IMR-90 (cell line): ENCODE results near the gene CMTM5. TPM values are rescaled to one million over a fixed set of nuclear protein-coding genes. Genes with fewer than 3 reads are reported as not detected.

Experiments used
- ATAC-seq: fragments of 200-7000 bp; cut with Tn5 transposase; 2 replicates; pipeline ENCODE4 v1.9.1; 2020; ENCODE audit warnings: low read depth, mild to moderate bottlenecking, moderate library complexity
- BruUV-seq: library from RNA; stranded (reverse); fragments of 400-500 nt; replicated peaks from 2 replicates; lab custom pipeline; 2021; lab: Mats Ljungman, UMichigan
- CTCF ChIA-PET: fragments of 300-600 bp; formaldehyde crosslinking; extraction: SDS; loops from one replicate; lab custom pipeline; 2021; ENCODE audit warnings: antibody characterized with exemption; lab: Yijun Ruan, JAX
- POLR2A ChIA-PET: fragments of 300-600 bp; sonication (Branson Sonifier 250); formaldehyde crosslinking; loops from one replicate; lab custom pipeline; 2022; ENCODE audit warnings: antibody characterized with exemption; ENCODE audit not compliant: unreplicated experiment; lab: Charles Lee
- DNase-seq: peaks from one replicate; pipeline ENCODE4 v3.0.0; 2013
- H2AFZ ChIP-seq: replicated peaks from 2 replicates; pipeline ENCODE3; 2013; ENCODE audit warnings: low read length, mild to moderate bottlenecking; ENCODE audit not compliant: poor library complexity
- H2AK5ac ChIP-seq: 2 replicates; pipeline ENCODE4 v1.6.1; 2013; ENCODE audit warnings: low read depth, low read length, inconsistent platforms
- H2AK9ac ChIP-seq: replicated peaks from 2 replicates; pipeline ENCODE3; 2013; ENCODE audit warnings: mild to moderate bottlenecking, low read depth, low read length, moderate library complexity; ENCODE audit not compliant: poor library complexity
- H2BK120ac ChIP-seq: 2 replicates; pipeline ENCODE4 v1.6.1; 2013; ENCODE audit warnings: low read depth, low read length, inconsistent platforms
- H2BK15ac ChIP-seq: 3 replicates; pipeline ENCODE4 v1.6.1; 2013; ENCODE audit warnings: low read depth, low read length, inconsistent platforms
- H2BK20ac ChIP-seq: 2 replicates; pipeline ENCODE4 v1.6.1; 2013; ENCODE audit warnings: low read depth, mild to moderate bottlenecking, inconsistent platforms, low read length, moderate library complexity
- H2BK5ac ChIP-seq: 2 replicates; pipeline ENCODE4 v1.6.1; 2013; ENCODE audit warnings: mild to moderate bottlenecking, low read depth, low read length, inconsistent platforms; ENCODE audit not compliant: poor library complexity, severe bottlenecking
- H3K14ac ChIP-seq: replicated peaks from 2 replicates; pipeline ENCODE4 v1.6.1; 2013; ENCODE audit warnings: low read depth, low read length, inconsistent platforms
- H3K18ac ChIP-seq: 2 replicates; pipeline ENCODE4 v1.6.1; 2013; ENCODE audit warnings: low read depth, low read length, control low read depth
- H3K23ac ChIP-seq: 2 replicates; pipeline ENCODE4 v1.6.1; 2013; ENCODE audit warnings: low read depth, low read length, inconsistent platforms
- H3K27ac ChIP-seq: 2 replicates; pipeline ENCODE4 v1.5.1; 2013; ENCODE audit warnings: mild to moderate bottlenecking, control low read depth, low read length; ENCODE audit not compliant: insufficient read depth
- H3K27me3 ChIP-seq: 2 replicates; pipeline ENCODE4 v1.6.1; 2013; ENCODE audit warnings: low read length; ENCODE audit not compliant: control insufficient read depth, insufficient read depth
- H3K36me3 ChIP-seq: 2 replicates; pipeline ENCODE4 v1.6.1; 2013; ENCODE audit warnings: low read length, mixed read lengths; ENCODE audit not compliant: control insufficient read depth, insufficient read depth
- H3K4ac ChIP-seq: 2 replicates; pipeline ENCODE4 v1.6.1; 2013; ENCODE audit warnings: low read depth, low read length, inconsistent platforms
- H3K4me1 ChIP-seq: 2 replicates; pipeline ENCODE4 v1.6.1; 2013; ENCODE audit warnings: low read length, mixed read lengths; ENCODE audit not compliant: control insufficient read depth, insufficient read depth
- H3K4me2 ChIP-seq: 2 replicates; pipeline ENCODE4 v1.6.1; 2013; ENCODE audit warnings: low read depth, mild to moderate bottlenecking, control low read depth, low read length, moderate library complexity
- H3K4me3 ChIP-seq: 2 replicates; pipeline ENCODE4 v1.5.1; 2013; ENCODE audit warnings: low read depth, mild to moderate bottlenecking, control low read depth, low read length, moderate library complexity; ENCODE audit not compliant: insufficient read depth
- H3K56ac ChIP-seq: 2 replicates; pipeline ENCODE4 v1.6.1; 2013; ENCODE audit warnings: low read length, inconsistent platforms; ENCODE audit not compliant: insufficient read depth; ENCODE audit errors: extremely low read depth
- H3K79me1 ChIP-seq, 2 experiments: 2 replicates each; pipeline ENCODE4 v1.6.1; 2013; ENCODE audit warnings: low read length in 2 of 2, inconsistent platforms in 1 of 2, low read depth in 1 of 2
- H3K9ac ChIP-seq: 2 replicates; pipeline ENCODE4 v1.6.1; 2013; ENCODE audit warnings: low read depth, low read length, control low read depth
- H3K9me1 ChIP-seq: 2 replicates; pipeline ENCODE4 v1.6.1; 2013; ENCODE audit warnings: low read length, inconsistent platforms; ENCODE audit not compliant: insufficient read depth
- H3K9me3 ChIP-seq: 2 replicates; pipeline ENCODE4 v1.6.1; 2013; ENCODE audit warnings: low read length; ENCODE audit not compliant: control insufficient read depth, insufficient read depth
- H4K20me1 ChIP-seq: 2 replicates; pipeline ENCODE4 v1.6.1; 2013; ENCODE audit warnings: low read length, inconsistent platforms; ENCODE audit not compliant: insufficient read depth
- H4K5ac ChIP-seq: 2 replicates; pipeline ENCODE4 v1.6.1; 2013; ENCODE audit warnings: mild to moderate bottlenecking, low read depth, low read length, control low read depth
- H4K8ac ChIP-seq, 2 experiments: 2 replicates each; pipeline ENCODE4 v1.6.1; 2013; ENCODE audit warnings: low read depth in 2 of 2, low read length in 2 of 2, control low read depth in 1 of 2, inconsistent platforms in 1 of 2
- H4K91ac ChIP-seq: 2 replicates; pipeline ENCODE4 v1.6.1; 2013; ENCODE audit warnings: low read depth, low read length, inconsistent platforms; ENCODE audit not compliant: insufficient read depth
- BHLHE40 ChIP-seq: fragments of 150-350 bp; IDR thresholded peaks from 2 replicates; pipeline ENCODE4 v1.6.1; 2016; ENCODE audit warnings: mild to moderate bottlenecking, low read depth, low read length
- MAFK ChIP-seq: IDR thresholded peaks from 2 replicates; pipeline ENCODE4 v1.6.1; 2012; ENCODE audit warnings: low read depth, low read length, improper control_type of control experiment
- MXI1 ChIP-seq: IDR thresholded peaks from 2 replicates; pipeline ENCODE4 v1.6.1; 2012; ENCODE audit warnings: low read depth, mild to moderate bottlenecking, low read length, moderate library complexity, borderline replicate concordance
- POLR2A ChIP-seq: IDR thresholded peaks from 2 replicates; pipeline ENCODE4 v1.6.1; 2012; ENCODE audit warnings: mild to moderate bottlenecking, low read depth, low read length
- RAD21 ChIP-seq: IDR thresholded peaks from 2 replicates; pipeline ENCODE4 v1.6.1; 2012; ENCODE audit warnings: low read length, improper control_type of control experiment
- RCOR1 ChIP-seq: IDR thresholded peaks from 2 replicates; pipeline ENCODE4 v1.6.1; 2012; ENCODE audit warnings: mild to moderate bottlenecking, low read length, improper control_type of control experiment; ENCODE audit not compliant: insufficient replicate concordance
- RFX5 ChIP-seq: IDR thresholded peaks from 2 replicates; pipeline ENCODE4 v1.8.0; 2012; ENCODE audit warnings: low read depth, mild to moderate bottlenecking, low read length, moderate library complexity
- WGBS, 2 experiments: methylation state at CpG; one replicate each; pipeline versions ENCODE4 v1.1.5 to v1.1.7; 2013; ENCODE audit warnings: missing lambda C conversion rate in 2 of 2; ENCODE audit not compliant: insufficient read length in 1 of 2; ENCODE audit errors: extremely low coverage in 2 of 2; 5-methylcytosine and 5-hydroxymethylcytosine counted together
- dilution Hi-C: fragments of 300-500 bp; cut with HindIII; formaldehyde crosslinking; loops from one replicate; pipeline ENCODE4 v1.14.3; 2018; ENCODE audit warnings: low sequenced_read_pairs; ENCODE audit not compliant: unreplicated experiment
- in situ Hi-C: fragments of 300-500 bp; cut with MboI; formaldehyde crosslinking; loops from 3 replicates; pipeline ENCODE4 v1.14.3; 2019; ENCODE audit warnings: low sequenced_read_pairs, inconsistent platforms, mixed read lengths
- intact Hi-C: fragments of 100-400 bp; cut with micrococcal nuclease; formaldehyde crosslinking; loops from 2 replicates; pipeline ENCODE4 v1.10.0; 2022
- polyA plus RNA-seq, 3 experiments: library from polyadenylated mRNA; depleted of rRNA; stranded (reverse); fragments of >200 nt; gene quantifications; 2 replicates each; pipeline ENCODE4 v1.2.3, GENCODE V29; 2012; ENCODE audit warnings: low replicate concordance in 1 of 3
- total RNA-seq: library from RNA; depleted of rRNA; stranded (reverse); fragments of >200 nt; gene quantifications from 2 replicates; pipeline ENCODE4 v1.2.3, GENCODE V29; 2012
- TF ChIP-seq, protein P1 (sequence below): conservative IDR thresholded peaks from 2 replicates; pipeline ENCODE4 v1.5.1; 2012; ENCODE audit warnings: mild to moderate bottlenecking, low read depth, low read length, improper control_type of control experiment
- TF ChIP-seq, protein P2 (sequence below): fragments of 150-350 bp; IDR thresholded peaks from 2 replicates; pipeline ENCODE4 v1.6.1; 2016; ENCODE audit warnings: low read depth, mild to moderate bottlenecking, low read length, moderate library complexity, borderline replicate concordance

CMTM5 gene
- total and polyA plus RNA-seq, 2 of the 4 experiments (the other 2 are of a cell fraction), result 0.07 TPM; not detected in 1

DNA sequence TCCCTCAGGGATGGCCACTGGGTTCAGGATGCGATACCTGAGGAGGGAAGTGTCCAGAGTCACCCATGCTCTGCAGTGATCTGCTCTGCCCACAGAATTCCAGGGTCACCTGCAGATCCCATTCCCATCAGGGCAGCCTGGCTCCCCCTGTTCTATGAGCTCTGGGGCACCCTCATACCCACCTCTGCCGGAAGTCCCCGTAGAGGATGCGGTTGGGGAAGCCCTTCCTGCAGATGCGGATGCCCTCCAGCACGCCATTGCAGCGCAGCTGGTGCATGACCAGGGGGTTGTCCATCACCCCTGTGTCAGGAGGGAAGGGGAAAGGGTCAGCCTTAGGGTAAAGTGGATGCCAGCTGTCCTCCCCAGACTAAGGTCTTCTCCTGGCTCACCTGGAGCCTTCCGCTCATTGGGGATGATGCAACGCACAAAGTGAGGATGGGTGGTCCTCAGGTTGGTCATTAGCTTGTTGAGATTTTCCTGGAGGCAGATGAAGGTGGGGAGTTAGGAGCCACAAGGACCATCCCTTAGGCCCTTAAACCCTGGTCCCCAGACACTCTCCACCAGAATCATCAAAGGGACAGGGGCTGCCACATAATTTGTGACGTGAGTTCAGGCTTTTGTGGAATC, 20.0 kb downstream of the CMTM5 start:
- no peak overlapping the region for H3K4me2 ChIP-seq
- H3K79me1 ChIP-seq, result no peaks in the 10 kb centered on the region
- H3K9ac ChIP-seq, result no peak overlapping the region
- no peak overlapping the region for H2AFZ ChIP-seq
- H3K27ac ChIP-seq, result no peak overlapping the region
- dilution Hi-C loops, result no loop called here
- H3K4me1 ChIP-seq, result no peaks in the 10 kb centered on the region
- POLR2A ChIA-PET, result no interaction called here
- H3K4me3 ChIP-seq, result no peak overlapping the region
- H2BK120ac ChIP-seq, result no peak overlapping the region
- no peak overlapping the region for H3K56ac ChIP-seq
- CTCF ChIA-PET, result no interaction called here
- no peak overlapping the region for H3K23ac ChIP-seq
- no peak overlapping the region for H2AK5ac ChIP-seq
- intact Hi-C loops, result no loop called here
- 67% methylated on average over 1 of the region's 10 CpGs; no CpG with 5 or more reads in 1 of the 2 experiments for WGBS, 2 experiments
- H3K9me1 ChIP-seq, result peaks cover 2% of the 10 kb centered on the region; the same call in 1 of the 2 replicates
- no peak overlapping the region for H2AK9ac ChIP-seq
- H2BK5ac ChIP-seq, result no peak overlapping the region
- H3K27me3 ChIP-seq, result peaks cover 12% of the 10 kb centered on the region
- no peaks in the 10 kb centered on the region for H3K9me3 ChIP-seq
- no peak overlapping the region for H2BK20ac ChIP-seq
- ATAC-seq (no peak), DNase-seq (no peak)
- no peak overlapping the region for H3K14ac ChIP-seq
- no peak overlapping the region for H3K18ac ChIP-seq
- in situ Hi-C loops, result no loop called here
- H4K20me1 ChIP-seq, result no peaks in the 10 kb centered on the region
- no peak overlapping the region for H2BK15ac ChIP-seq
- no peak overlapping the region for H3K4ac ChIP-seq
- H4K5ac ChIP-seq, result no peak overlapping the region
- no peaks in the 10 kb centered on the region for H3K36me3 ChIP-seq
- BruUV-seq, result no TSS peak
- TF ChIP-seq RCOR1, result no peak
- TF ChIP-seq, protein P1, sequence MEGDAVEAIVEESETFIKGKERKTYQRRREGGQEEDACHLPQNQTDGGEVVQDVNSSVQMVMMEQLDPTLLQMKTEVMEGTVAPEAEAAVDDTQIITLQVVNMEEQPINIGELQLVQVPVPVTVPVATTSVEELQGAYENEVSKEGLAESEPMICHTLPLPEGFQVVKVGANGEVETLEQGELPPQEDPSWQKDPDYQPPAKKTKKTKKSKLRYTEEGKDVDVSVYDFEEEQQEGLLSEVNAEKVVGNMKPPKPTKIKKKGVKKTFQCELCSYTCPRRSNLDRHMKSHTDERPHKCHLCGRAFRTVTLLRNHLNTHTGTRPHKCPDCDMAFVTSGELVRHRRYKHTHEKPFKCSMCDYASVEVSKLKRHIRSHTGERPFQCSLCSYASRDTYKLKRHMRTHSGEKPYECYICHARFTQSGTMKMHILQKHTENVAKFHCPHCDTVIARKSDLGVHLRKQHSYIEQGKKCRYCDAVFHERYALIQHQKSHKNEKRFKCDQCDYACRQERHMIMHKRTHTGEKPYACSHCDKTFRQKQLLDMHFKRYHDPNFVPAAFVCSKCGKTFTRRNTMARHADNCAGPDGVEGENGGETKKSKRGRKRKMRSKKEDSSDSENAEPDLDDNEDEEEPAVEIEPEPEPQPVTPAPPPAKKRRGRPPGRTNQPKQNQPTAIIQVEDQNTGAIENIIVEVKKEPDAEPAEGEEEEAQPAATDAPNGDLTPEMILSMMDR, result no peak
- no peak for TF ChIP-seq RFX5
- no peak for TF ChIP-seq MXI1
- TF ChIP-seq, protein P2, sequence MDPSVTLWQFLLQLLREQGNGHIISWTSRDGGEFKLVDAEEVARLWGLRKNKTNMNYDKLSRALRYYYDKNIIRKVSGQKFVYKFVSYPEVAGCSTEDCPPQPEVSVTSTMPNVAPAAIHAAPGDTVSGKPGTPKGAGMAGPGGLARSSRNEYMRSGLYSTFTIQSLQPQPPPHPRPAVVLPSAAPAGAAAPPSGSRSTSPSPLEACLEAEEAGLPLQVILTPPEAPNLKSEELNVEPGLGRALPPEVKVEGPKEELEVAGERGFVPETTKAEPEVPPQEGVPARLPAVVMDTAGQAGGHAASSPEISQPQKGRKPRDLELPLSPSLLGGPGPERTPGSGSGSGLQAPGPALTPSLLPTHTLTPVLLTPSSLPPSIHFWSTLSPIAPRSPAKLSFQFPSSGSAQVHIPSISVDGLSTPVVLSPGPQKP, result no peak
- TF ChIP-seq MAFK, result no peak
- no peak for TF ChIP-seq RAD21
- TF ChIP-seq POLR2A, result no peak
- TF ChIP-seq BHLHE40, result no peak
- no peak overlapping the region for H4K91ac ChIP-seq
- H4K8ac ChIP-seq, result no peak overlapping the region
